SU-DHL-6 (cell line): ENCODE results near the gene IFFO2.

Experiments
- H2AFZ ChIP-seq: fragments of 200-600 bp; sonication (generic); 2 replicates; pipeline ENCODE4 v1.6.1; 2014; ENCODE audit warnings: low read depth, mild to moderate bottlenecking, moderate library complexity, mixed read lengths, antibody characterized with exemption, low read length; ENCODE audit not compliant: severe bottlenecking
- H3F3A ChIP-seq: fragments of 200-600 bp; shearing (Covaris generic); 2 replicates; pipeline ENCODE4 v1.6.0; 2016; ENCODE audit warnings: antibody characterized with exemption, mild to moderate bottlenecking; ENCODE audit not compliant: insufficient read depth
- H3K27ac ChIP-seq: fragments of 200-600 bp; sonication (generic); 2 replicates; pipeline ENCODE4 v1.5.1; 2016; ENCODE audit warnings: low read depth, mild to moderate bottlenecking, low read length, moderate library complexity, mixed read lengths
- H3K27me3 ChIP-seq: fragments of 200-600 bp; sonication (generic), shearing (Covaris generic); 2 replicates; pipeline ENCODE4 v1.6.0; 2014; ENCODE audit warnings: mild to moderate bottlenecking, low read length
- H3K36me3 ChIP-seq: fragments of 200-600 bp; sonication (generic); 2 replicates; pipeline ENCODE4 v1.6.1; 2014; ENCODE audit warnings: mild to moderate bottlenecking, low read length, mixed read lengths
- H3K4me2 ChIP-seq: fragments of 300-600, 200-600 bp; shearing (Covaris generic), sonication (generic); 2 replicates; pipeline ENCODE4 v1.6.0; 2014; ENCODE audit warnings: low read length, low read depth, mild to moderate bottlenecking; ENCODE audit not compliant: poor library complexity, severe bottlenecking
- H3K4me3 ChIP-seq: fragments of 200-600 bp; sonication (generic); 2 replicates; pipeline ENCODE4 v1.5.1; 2014; ENCODE audit warnings: antibody characterized with exemption, low read length, mild to moderate bottlenecking, mixed read lengths; ENCODE audit not compliant: insufficient read depth, poor library complexity, severe bottlenecking
- H3K79me2 ChIP-seq: fragments of 200-600 bp; sonication (generic); 2 replicates; pipeline ENCODE4 v1.6.1; 2014; ENCODE audit warnings: mild to moderate bottlenecking, low read length, moderate library complexity; ENCODE audit not compliant: insufficient read depth
- H3K9ac ChIP-seq: fragments of 200-600 bp; sonication (generic); 2 replicates; pipeline ENCODE4 v1.7.0; 2014; ENCODE audit warnings: mild to moderate bottlenecking, low read length
- H3K9me2 ChIP-seq: fragments of 200-600 bp; sonication (generic); replicated peaks from 2 replicates; pipeline ENCODE4 v1.6.1; 2014; ENCODE audit warnings: low read length; ENCODE audit not compliant: insufficient read depth
- H3K9me3 ChIP-seq: fragments of 200-600 bp; sonication (generic); 2 replicates; pipeline ENCODE4 v1.6.1; 2014; ENCODE audit warnings: low read length, mixed read lengths; ENCODE audit not compliant: insufficient read depth
- H4K20me1 ChIP-seq: fragments of 200-600 bp; sonication (generic); 2 replicates; pipeline ENCODE4 v1.6.1; 2014; ENCODE audit warnings: low read depth, mild to moderate bottlenecking, antibody characterized with exemption, low read length, moderate library complexity, mixed read lengths
- CTCF ChIP-seq: fragments of 200-600 bp; sonication (generic); IDR thresholded peaks from one replicate; pipeline ENCODE4 v1.5.1; 2017; ENCODE audit warnings: antibody characterized with exemption, mild to moderate bottlenecking, low read length, moderate library complexity; ENCODE audit not compliant: insufficient read depth, poor library complexity, severe bottlenecking
- EZH2phosphoT487 ChIP-seq: fragments of 200-600 bp; sonication (generic), shearing (Covaris generic); conservative IDR thresholded peaks from 2 replicates; pipeline ENCODE4 v1.6.1; 2018; ENCODE audit warnings: mild to moderate bottlenecking, antibody characterized with exemption, low read length, moderate library complexity, mixed read lengths

IFFO2 gene

GRCh38 chr1:18880585-18880984 is 75.9 kb downstream of the IFFO2 start:
- TF ChIP-seq EZH2phosphoT487 (no peak), CTCF (no peak)
- H3K79me2 ChIP-seq = no peaks in the 10 kb centered on the region
- no peak overlapping the region for H3K4me3 ChIP-seq
- no peaks in the 10 kb centered on the region for H3K36me3 ChIP-seq
- no peak overlapping the region for H2AFZ ChIP-seq
- no peaks in the 10 kb centered on the region for H4K20me1 ChIP-seq
- no peak overlapping the region for H3K27ac ChIP-seq
- H3K9me3 ChIP-seq = no peaks in the 10 kb centered on the region
- no peak overlapping the region for H3K9ac ChIP-seq
- H3K4me2 ChIP-seq = no peak overlapping the region
- no peaks in the 10 kb centered on the region for H3F3A ChIP-seq
- H3K9me2 ChIP-seq = no peaks in the 10 kb centered on the region
- H3K27me3 ChIP-seq = no peaks in the 10 kb centered on the region

- Histone ChIP-seq H3K9me3 (no peaks in the 10 kb centered on the region), H3K9me2 (no peaks in the 10 kb centered on the region), H3K4me2 (no peak overlapping the region), H2AFZ (no peak overlapping the region), H3K27me3 (no peaks in the 10 kb centered on the region), H3K27ac (no peak overlapping the region), H4K20me1 (no peaks in the 10 kb centered on the region), H3K9ac (no peak overlapping the region), H3K36me3 (no peaks in the 10 kb centered on the region), H3K4me3 (no peak overlapping the region), H3K79me2 (no peaks in the 10 kb centered on the region), H3F3A (no peaks in the 10 kb centered on the region)
- TF ChIP-seq EZH2phosphoT487 = no peak
- no peak for TF ChIP-seq CTCF
Measured at GRCh38 chr1:18879791-18880309, 76.6 kb downstream of the IFFO2 start.

- Histone ChIP-seq H3K79me2 (no peaks in the 10 kb centered on the region), H3F3A (no peaks in the 10 kb centered on the region), H3K4me2 (no peak overlapping the region), H3K9ac (no peak overlapping the region), H3K9me3 (no peaks in the 10 kb centered on the region), H4K20me1 (no peaks in the 10 kb centered on the region), H3K27ac (no peak overlapping the region), H3K27me3 (no peaks in the 10 kb centered on the region), H3K4me3 (no peak overlapping the region), H3K36me3 (no peaks in the 10 kb centered on the region), H3K9me2 (no peaks in the 10 kb centered on the region), H2AFZ (no peak overlapping the region)
- TF ChIP-seq EZH2phosphoT487 = no peak
- no peak for TF ChIP-seq CTCF
Measured at GRCh38 chr1:18879215-18879790, 77.2 kb downstream of the IFFO2 start.
